Neural progenitor cell (in vitro differentiated cells): ENCODE data around the gene IRS1.

ENCODE experiments used
- EZH2 ChIP-seq: fragments of 200-600 bp; sonication (generic); IDR thresholded peaks from 2 replicates; pipeline ENCODE4 v1.6.1; 2017; ENCODE audit warnings: antibody characterized with exemption, mild to moderate bottlenecking, moderate library complexity
- TF ChIP-seq, protein P1 (sequence below): fragments of 200-600 bp; sonication (generic); IDR thresholded peaks from 2 replicates; pipeline ENCODE4 v1.5.1; 2017; ENCODE audit warnings: antibody characterized with exemption, mild to moderate bottlenecking

GRCh38 chr2:226771067-226771466 lies 28.6 kb downstream of the IRS1 start:
- TF ChIP-seq, protein P1, sequence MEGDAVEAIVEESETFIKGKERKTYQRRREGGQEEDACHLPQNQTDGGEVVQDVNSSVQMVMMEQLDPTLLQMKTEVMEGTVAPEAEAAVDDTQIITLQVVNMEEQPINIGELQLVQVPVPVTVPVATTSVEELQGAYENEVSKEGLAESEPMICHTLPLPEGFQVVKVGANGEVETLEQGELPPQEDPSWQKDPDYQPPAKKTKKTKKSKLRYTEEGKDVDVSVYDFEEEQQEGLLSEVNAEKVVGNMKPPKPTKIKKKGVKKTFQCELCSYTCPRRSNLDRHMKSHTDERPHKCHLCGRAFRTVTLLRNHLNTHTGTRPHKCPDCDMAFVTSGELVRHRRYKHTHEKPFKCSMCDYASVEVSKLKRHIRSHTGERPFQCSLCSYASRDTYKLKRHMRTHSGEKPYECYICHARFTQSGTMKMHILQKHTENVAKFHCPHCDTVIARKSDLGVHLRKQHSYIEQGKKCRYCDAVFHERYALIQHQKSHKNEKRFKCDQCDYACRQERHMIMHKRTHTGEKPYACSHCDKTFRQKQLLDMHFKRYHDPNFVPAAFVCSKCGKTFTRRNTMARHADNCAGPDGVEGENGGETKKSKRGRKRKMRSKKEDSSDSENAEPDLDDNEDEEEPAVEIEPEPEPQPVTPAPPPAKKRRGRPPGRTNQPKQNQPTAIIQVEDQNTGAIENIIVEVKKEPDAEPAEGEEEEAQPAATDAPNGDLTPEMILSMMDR, result no peak
- no peak for TF ChIP-seq EZH2
